GM21515 (cell line): ENCODE results near the gene NAV3.

Experiments used
- ATAC-seq: cut with Tn5 transposase; IDR thresholded peaks from one replicate; pipeline ENCODE4 v1.9.1; 2021; ENCODE audit not compliant: unreplicated experiment

NAV3 gene

GRCh38 chr12:77924703-77925102 is 94.0 kb downstream of the NAV3 start:
- ATAC-seq = no peak

GRCh38 chr12:77925536-77926108 is 94.9 kb downstream of the NAV3 start:
- ATAC-seq = peak; percentile 100

GRCh38 chr12:77928078-77928477 is 97.4 kb downstream of the NAV3 start:
- ATAC-seq = no peak

- ATAC-seq = no peak
Measured at GRCh38 chr12:77932216-77932615, 101.5 kb downstream of the NAV3 start.

- no peak for ATAC-seq
Measured at GRCh38 chr12:77938301-77938700, 107.6 kb downstream of the NAV3 start.

- ATAC-seq = no peak
Measured at GRCh38 chr12:77940011-77940423, 109.3 kb downstream of the NAV3 start.

GRCh38 chr12:77940567-77940966 is 109.9 kb downstream of the NAV3 start:
- ATAC-seq = no peak

GRCh38 chr12:77941401-77941800 is 110.7 kb downstream of the NAV3 start:
- ATAC-seq = no peak

- ATAC-seq = no peak
Measured at GRCh38 chr12:77943466-77943865, 112.8 kb downstream of the NAV3 start.

GRCh38 chr12:77946541-77947061 is 115.9 kb downstream of the NAV3 start:
- ATAC-seq = no peak

- no peak for ATAC-seq
Measured at GRCh38 chr12:77947330-77947729, 116.6 kb downstream of the NAV3 start.

GRCh38 chr12:77947746-77948145 is 117.1 kb downstream of the NAV3 start:
- ATAC-seq = no peak

- no peak for ATAC-seq
Measured at GRCh38 chr12:77949943-77950342, 119.2 kb downstream of the NAV3 start.

- ATAC-seq = no peak
Measured at GRCh38 chr12:77953528-77954205, 123.0 kb downstream of the NAV3 start.

GRCh38 chr12:77954206-77954555 is 123.5 kb downstream of the NAV3 start:
- no peak for ATAC-seq

GRCh38 chr12:77957062-77957461 is 126.4 kb downstream of the NAV3 start:
- no peak for ATAC-seq

- no peak for ATAC-seq
Measured at GRCh38 chr12:77963576-77964178, 133.0 kb downstream of the NAV3 start.

GRCh38 chr12:77965790-77966189 is 135.1 kb downstream of the NAV3 start:
- ATAC-seq = no peak

- no peak for ATAC-seq
Measured at GRCh38 chr12:77968021-77968420, 137.3 kb downstream of the NAV3 start.

GRCh38 chr12:77968571-77968970 is 137.9 kb downstream of the NAV3 start:
- ATAC-seq = no peak

GRCh38 chr12:77973579-77973978 is 142.9 kb downstream of the NAV3 start:
- no peak for ATAC-seq

GRCh38 chr12:77974645-77975044 is 144.0 kb downstream of the NAV3 start:
- ATAC-seq = no peak
